Body of pancreas (tissue), 4 donors: ENCODE results near the gene PDGFD. TPM values are rescaled to one million over a fixed set of nuclear protein-coding genes. Genes with fewer than 3 reads are reported as not detected.

Source experiments
- ATAC-seq: fragments of 150-250 bp; one replicate; pipeline ENCODE4 v1.9.1; 2016
- DNase-seq, 4 donors: peaks; one replicate each; pipeline ENCODE4 v3.0.0-alpha.2; 2019
- H3K27ac ChIP-seq, 4 donors: fragments of 200-600 bp; sonication (generic); 1 replicate in 3 of 4; 2 replicates in 1 of 4; pipeline versions ENCODE4 v1.5.1 to v1.6.1; 2016 to 2019; ENCODE audit warnings: mild to moderate bottlenecking in 1 of 4, mixed read lengths in 1 of 4, moderate library complexity in 1 of 4
- H3K27me3 ChIP-seq, 2 donors: fragments of 200-600 bp; sonication (generic); one replicate each; pipeline ENCODE4 v1.6.0; 2016; ENCODE audit warnings: mild to moderate bottlenecking in 1 of 2
- H3K36me3 ChIP-seq, 2 donors: fragments of 200-600 bp; sonication (generic); replicated peaks in 1 of 2; 2 replicates each; pipeline ENCODE4 v1.5.1; 2016; ENCODE audit warnings: low read depth in 2 of 2; ENCODE audit not compliant: insufficient read depth in 1 of 2
- H3K4me1 ChIP-seq: fragments of 200-600 bp; sonication (generic); one replicate; pipeline ENCODE4 v1.6.0; 2016
- H3K4me3 ChIP-seq, 2 donors: fragments of 200-600 bp; sonication (generic); 1 replicate in 1 of 2; 2 replicates in 1 of 2; pipeline ENCODE4 v1.5.1; 2016 to 2019
- H3K9me3 ChIP-seq, 3 donors: fragments of 200-600 bp; sonication (generic); 1 replicate in 2 of 3; 2 replicates in 1 of 3; pipeline ENCODE4 v1.5.1; 2016
- CTCF ChIP-seq, 7 experiments: fragments of 450-650 bp in 4 of 7; fragments of 200-600 bp in 3 of 7; sonication (generic) in 3 of 7; IDR thresholded peaks; one replicate each; pipeline ENCODE4 v1.5.1; 2016 to 2019; ENCODE audit warnings: antibody characterized with exemption in 7 of 7
- POLR2A ChIP-seq, 3 donors: fragments of 450-650 bp; IDR thresholded peaks; one replicate each; pipeline ENCODE4 v1.6.1; 2016; ENCODE audit warnings: antibody characterized with exemption in 3 of 3, mild to moderate bottlenecking in 2 of 3
- WGBS, 2 donors: methylation state at CpG; one replicate each; pipeline ENCODE4 v1.1.5; 2017; 5-methylcytosine and 5-hydroxymethylcytosine counted together
- intact Hi-C: fragments of 100-400 bp; cut with DNase I; formaldehyde crosslinking; loops from one replicate; pipeline ENCODE4 v1.15.1; 2023
- total RNA-seq, 2 donors: library from RNA; depleted of rRNA; stranded (reverse); fragments of >200 nt; gene quantifications; one replicate each; pipeline ENCODE4 v1.1.0, GENCODE V29; 2016

PDGFD gene
- total RNA-seq, 2 donors from 2014 or later, result 26.7 to 43.1 TPM

GRCh38 chr11:103889679-103890078 is 274.3 kb downstream of the PDGFD start:
- no peak for DNase-seq
- Histone ChIP-seq H3K9me3 (no peaks in the 10 kb centered on the region), H3K36me3 (no peaks in the 10 kb centered on the region), H3K27me3 (no peaks in the 10 kb centered on the region), H3K27ac (no peak overlapping the region), H3K4me3 (no peak overlapping the region), H3K4me1 (no peaks in the 10 kb centered on the region)
- ATAC-seq, result no peak
- intact Hi-C loops, result no loop called here
- TF ChIP-seq CTCF (IDR thresholded peaks at IDR 0.05) (no peak), POLR2A (IDR thresholded peaks at IDR 0.05) (no peak)

DNA sequence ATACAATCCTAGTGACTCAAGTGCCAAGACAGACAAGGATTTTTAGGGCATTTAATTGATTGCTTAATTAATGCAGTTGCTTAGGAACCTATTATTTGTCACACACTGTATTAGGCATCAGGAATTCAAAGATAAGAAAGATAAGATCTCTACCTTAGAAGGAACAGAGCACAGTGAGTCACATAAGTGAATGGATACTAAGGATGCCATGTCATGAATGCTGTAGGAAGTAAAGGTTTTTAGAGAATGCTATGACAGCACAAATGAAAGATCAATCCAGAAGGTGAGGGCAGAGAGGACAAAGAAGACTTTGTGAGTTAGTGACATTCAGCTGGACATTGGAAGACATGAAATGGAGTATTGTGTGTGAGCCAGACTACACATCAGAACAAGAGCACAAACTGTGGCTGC is 275.4 kb downstream of the PDGFD start:
- intact Hi-C loops, result no loop called here

GRCh38 chr11:103887001-103887658 is 276.8 kb downstream of the PDGFD start:
- no peaks in the 10 kb centered on the region for H3K27me3 ChIP-seq
- no peaks in the 10 kb centered on the region for H3K9me3 ChIP-seq
- H3K4me3 ChIP-seq, result no peak overlapping the region
- H3K4me1 ChIP-seq, result no peaks in the 10 kb centered on the region
- DNase-seq, result no peak
- no peak overlapping the region for H3K27ac ChIP-seq
- TF ChIP-seq CTCF (IDR thresholded peaks at IDR 0.05) (no peak), POLR2A (IDR thresholded peaks at IDR 0.05) (no peak)
- no peak for ATAC-seq
- 45 to 46% methylated on average over 6 of the region's 6 CpGs for WGBS, 2 donors
- H3K36me3 ChIP-seq, result no peaks in the 10 kb centered on the region
- intact Hi-C loops, result no loop called here

More for the DNA sequence above, 275.4 kb downstream of the PDGFD start:
- H3K4me1 ChIP-seq, result no peaks in the 10 kb centered on the region
- no peaks in the 10 kb centered on the region for H3K9me3 ChIP-seq
- DNase-seq, result no peak
- no peaks in the 10 kb centered on the region for H3K27me3 ChIP-seq
- H3K36me3 ChIP-seq, result no peaks in the 10 kb centered on the region
- TF ChIP-seq POLR2A (IDR thresholded peaks at IDR 0.05), result no peak
- no peak for TF ChIP-seq CTCF (IDR thresholded peaks at IDR 0.05)
- ATAC-seq, result peak; percentile 40
- H3K4me3 ChIP-seq, result no peak overlapping the region
- H3K27ac ChIP-seq, result peak overlapping the region in 1 of 4 donors; percentile 29

- no peak for TF ChIP-seq POLR2A (IDR thresholded peaks at IDR 0.05)
- no peak for TF ChIP-seq CTCF (IDR thresholded peaks at IDR 0.05)
- H3K9me3 ChIP-seq, result no peaks in the 10 kb centered on the region
- H3K27me3 ChIP-seq, result no peaks in the 10 kb centered on the region
- 59 to 80% methylated on average over 1 of the region's 1 CpG for WGBS, 2 donors
- no peaks in the 10 kb centered on the region for H3K4me1 ChIP-seq
- H3K4me3 ChIP-seq, result no peak overlapping the region
- H3K27ac ChIP-seq, result no peak overlapping the region
- ATAC-seq (no peak), DNase-seq (no peak)
- intact Hi-C loops, result no loop called here
- H3K36me3 ChIP-seq, result no peaks in the 10 kb centered on the region
Observed at GRCh38 chr11:103883856-103884255, 280.1 kb downstream of the PDGFD start.

DNA sequence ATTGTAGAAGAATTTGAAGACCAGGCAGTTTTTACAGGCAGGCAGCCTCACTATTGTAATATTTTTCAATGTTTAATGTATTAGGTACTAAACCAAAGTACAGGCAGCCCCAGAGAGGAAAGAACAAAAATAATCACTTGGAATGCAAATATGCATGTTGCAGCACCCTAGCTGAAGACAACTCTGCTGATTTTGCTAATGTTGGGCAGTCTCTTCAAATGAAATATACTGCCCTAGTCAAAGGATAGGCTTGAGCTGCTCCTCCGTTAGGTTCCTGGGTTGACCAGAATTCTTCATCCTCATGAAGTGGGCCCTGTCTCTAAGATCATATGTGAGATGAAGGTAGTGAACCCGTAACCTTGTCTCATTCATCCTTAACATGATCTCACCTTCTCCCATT is 280.7 kb downstream of the PDGFD start:
- H3K27me3 ChIP-seq, result no peaks in the 10 kb centered on the region
- WGBS, 2 donors, result 88 to 94% methylated on average over 2 of the region's 2 CpGs
- TF ChIP-seq CTCF (IDR thresholded peaks at IDR 0.05) (no peak), POLR2A (IDR thresholded peaks at IDR 0.05) (no peak)
- no peak for ATAC-seq
- no peak for DNase-seq
- no peaks in the 10 kb centered on the region for H3K36me3 ChIP-seq
- no peak overlapping the region for H3K4me3 ChIP-seq
- no peaks in the 10 kb centered on the region for H3K9me3 ChIP-seq
- intact Hi-C loops, result no loop called here
- H3K27ac ChIP-seq, result no peak overlapping the region
- no peaks in the 10 kb centered on the region for H3K4me1 ChIP-seq
